DND-41 (cell line): ENCODE measurements around the gene MYRIP.

Experiments
- ATAC-seq: fragments of 200-7000 bp; cut with Tn5 transposase; 3 replicates; pipeline ENCODE4 v1.9.1; 2021; ENCODE audit warnings: low read depth; ENCODE audit not compliant: insufficient read depth
- DNase-seq: peaks from one replicate; pipeline ENCODE4 v3.0.0-alpha.2; 2020
- H2AFZ ChIP-seq: 2 replicates; pipeline ENCODE4 v1.6.0; 2012; ENCODE audit warnings: low read depth, low read length
- H3K27ac ChIP-seq: 2 replicates; pipeline ENCODE4 v1.5.1; 2012; ENCODE audit warnings: low read length, inconsistent platforms
- H3K27me3 ChIP-seq: fragments of 200-600 bp; sonication (generic); 2 replicates; pipeline ENCODE4 v1.6.0; 2012; ENCODE audit warnings: low read length, mild to moderate bottlenecking, inconsistent platforms; ENCODE audit not compliant: insufficient read depth, poor library complexity
- H3K36me3 ChIP-seq: 2 replicates; pipeline ENCODE4 v1.5.1; 2012; ENCODE audit warnings: low read length, inconsistent platforms; ENCODE audit not compliant: insufficient read depth
- H3K4me1 ChIP-seq: 2 replicates; pipeline ENCODE4 v1.5.1; 2012; ENCODE audit warnings: mild to moderate bottlenecking, low read length; ENCODE audit not compliant: insufficient read depth
- H3K4me2 ChIP-seq: 2 replicates; pipeline ENCODE4 v1.6.0; 2012; ENCODE audit warnings: mild to moderate bottlenecking, moderate library complexity, low read length, inconsistent platforms; ENCODE audit not compliant: insufficient read depth
- H3K4me3 ChIP-seq, 2 experiments: fragments of 200-600 bp in 1 of 2; shearing (Covaris generic) in 1 of 2; 2 replicates each; pipeline ENCODE4 v1.5.1; 2012 to 2016; ENCODE audit warnings: inconsistent platforms in 2 of 2, low read length in 2 of 2, mild to moderate bottlenecking in 2 of 2, low read depth in 1 of 2, moderate library complexity in 1 of 2
- H3K79me2 ChIP-seq: 2 replicates; pipeline ENCODE4 v1.6.0; 2012; ENCODE audit warnings: low read length, inconsistent platforms; ENCODE audit not compliant: insufficient read depth
- H3K9ac ChIP-seq: 2 replicates; pipeline ENCODE4 v1.6.0; 2012; ENCODE audit warnings: low read depth, mild to moderate bottlenecking, inconsistent platforms, low read length, moderate library complexity
- H3K9me3 ChIP-seq: 2 replicates; pipeline ENCODE4 v1.5.1; 2012; ENCODE audit warnings: low read length, moderate library complexity, mild to moderate bottlenecking, inconsistent platforms; ENCODE audit not compliant: insufficient read depth, severe bottlenecking
- H4K20me1 ChIP-seq: 2 replicates; pipeline ENCODE4 v1.6.0; 2012; ENCODE audit warnings: low read length; ENCODE audit not compliant: insufficient read depth
- CTCF ChIP-seq: IDR thresholded peaks from 2 replicates; pipeline ENCODE4 v1.5.1; 2012; ENCODE audit warnings: borderline replicate concordance, low read length, moderate library complexity, mild to moderate bottlenecking; ENCODE audit not compliant: poor library complexity, severe bottlenecking; ENCODE audit errors: extremely low read depth
- EZH2 ChIP-seq: IDR thresholded peaks from 3 replicates; pipeline ENCODE4 v1.6.1; 2012; ENCODE audit warnings: borderline replicate concordance, low read depth, mild to moderate bottlenecking, moderate library complexity, low read length, inconsistent platforms; ENCODE audit not compliant: severe bottlenecking

The MYRIP gene

GRCh38 chr3:40179016-40179415 lies 369.6 kb downstream of the MYRIP start:
- no peaks in the 10 kb centered on the region for H3K4me1 ChIP-seq
- no peak overlapping the region for H2AFZ ChIP-seq
- no peaks in the 10 kb centered on the region for H3K9me3 ChIP-seq
- no peak overlapping the region for H3K4me3 ChIP-seq
- H3K9ac ChIP-seq, result no peak overlapping the region
- no peak overlapping the region for H3K27ac ChIP-seq
- peak; percentile 63 for DNase-seq
- no peaks in the 10 kb centered on the region for H3K27me3 ChIP-seq
- no peak for TF ChIP-seq EZH2
- peak; percentile 80 for TF ChIP-seq CTCF
- H4K20me1 ChIP-seq, result no peaks in the 10 kb centered on the region
- no peak overlapping the region for H3K4me2 ChIP-seq
- no peaks in the 10 kb centered on the region for H3K36me3 ChIP-seq
- no peaks in the 10 kb centered on the region for H3K79me2 ChIP-seq
- ATAC-seq, result peak; percentile 77

- Histone ChIP-seq H3K4me3 (no peak overlapping the region), H2AFZ (no peak overlapping the region), H4K20me1 (no peaks in the 10 kb centered on the region), H3K79me2 (no peaks in the 10 kb centered on the region), H3K36me3 (no peaks in the 10 kb centered on the region), H3K4me2 (no peak overlapping the region), H3K27ac (no peak overlapping the region), H3K4me1 (no peaks in the 10 kb centered on the region), H3K9ac (no peak overlapping the region), H3K27me3 (no peaks in the 10 kb centered on the region), H3K9me3 (no peaks in the 10 kb centered on the region)
- DNase-seq, result no peak
- TF ChIP-seq EZH2 (no peak), CTCF (peak; percentile 27)
- ATAC-seq, result no peak
Measured at GRCh38 chr3:40181182-40181581, 371.8 kb downstream of the MYRIP start.

GRCh38 chr3:40185029-40185695 lies 375.8 kb downstream of the MYRIP start:
- TF ChIP-seq EZH2 (no peak), CTCF (no peak)

More at GRCh38 chr3:40185029-40185695, 375.8 kb downstream of the MYRIP start:
- Histone ChIP-seq H3K36me3 (no peaks in the 10 kb centered on the region), H3K4me2 (no peak overlapping the region), H3K9ac (no peak overlapping the region), H4K20me1 (no peaks in the 10 kb centered on the region), H3K27me3 (no peaks in the 10 kb centered on the region), H3K27ac (no peak overlapping the region), H2AFZ (no peak overlapping the region), H3K79me2 (no peaks in the 10 kb centered on the region), H3K9me3 (no peaks in the 10 kb centered on the region), H3K4me1 (no peaks in the 10 kb centered on the region), H3K4me3 (no peak overlapping the region)
- no peak for DNase-seq
- no peak for ATAC-seq
